Activated naive CD8-positive, alpha-beta T cell treated with anti-CD3 and anti-CD28 coated beads for 36 hours (primary cell): Measurements from ENCODE around the gene ARID1B. TPM values are rescaled to one million over a fixed set of nuclear protein-coding genes. Genes with fewer than 3 reads are reported as not detected.

Experiments
- DNase-seq: peaks from one replicate; pipeline ENCODE4 v3.0.0; 2021
- H3K27ac Mint-ChIP-seq: one replicate; pipeline ENCODE4 v1.8.0; 2022; ENCODE audit warnings: mild to moderate bottlenecking, moderate library complexity, mixed read lengths
- H3K27me3 Mint-ChIP-seq: one replicate; pipeline ENCODE4 v1.8.0; 2022; ENCODE audit warnings: mild to moderate bottlenecking, mixed read lengths
- H3K36me3 Mint-ChIP-seq: one replicate; pipeline ENCODE4 v1.8.0; 2021; ENCODE audit warnings: mild to moderate bottlenecking, mixed read lengths
- H3K4me1 Mint-ChIP-seq: one replicate; pipeline ENCODE4 v1.8.0; 2021; ENCODE audit warnings: mixed read lengths
- H3K4me3 Mint-ChIP-seq: one replicate; pipeline ENCODE4 v1.8.0; 2022; ENCODE audit warnings: mild to moderate bottlenecking, moderate library complexity, mixed read lengths
- H3K9me3 Mint-ChIP-seq: one replicate; pipeline ENCODE4 v1.8.0; 2022; ENCODE audit warnings: mixed read lengths
- total RNA-seq, 2 experiments: library from RNA; stranded (reverse); gene quantifications; one replicate each; pipeline ENCODE4 v1.2.3, GENCODE V29; 2021

The ARID1B gene
- total RNA-seq, 2 experiments from 2014 or later: 40.6 to 41.5 TPM

GRCh38 chr6:156822747-156823206 is 45.6 kb downstream of the ARID1B start:
- Mint-ChIP-seq H3K36me3 (peaks cover 8% of the 10 kb centered on the region), H3K27me3 (no peaks in the 10 kb centered on the region), H3K4me3 (no peak overlapping the region), H3K4me1 (peaks cover 72% of the 10 kb centered on the region), H3K27ac (no peak overlapping the region), H3K9me3 (no peaks in the 10 kb centered on the region)
- no peak for DNase-seq

- Mint-ChIP-seq H3K9me3 (no peaks in the 10 kb centered on the region), H3K4me3 (no peak overlapping the region), H3K36me3 (peaks cover 9% of the 10 kb centered on the region), H3K4me1 (peaks cover 77% of the 10 kb centered on the region), H3K27ac (no peak overlapping the region), H3K27me3 (no peaks in the 10 kb centered on the region)
- DNase-seq: no peak
These were observed 47.0 kb downstream of the ARID1B start for GRCh38 chr6:156824142-156824541.

DNA sequence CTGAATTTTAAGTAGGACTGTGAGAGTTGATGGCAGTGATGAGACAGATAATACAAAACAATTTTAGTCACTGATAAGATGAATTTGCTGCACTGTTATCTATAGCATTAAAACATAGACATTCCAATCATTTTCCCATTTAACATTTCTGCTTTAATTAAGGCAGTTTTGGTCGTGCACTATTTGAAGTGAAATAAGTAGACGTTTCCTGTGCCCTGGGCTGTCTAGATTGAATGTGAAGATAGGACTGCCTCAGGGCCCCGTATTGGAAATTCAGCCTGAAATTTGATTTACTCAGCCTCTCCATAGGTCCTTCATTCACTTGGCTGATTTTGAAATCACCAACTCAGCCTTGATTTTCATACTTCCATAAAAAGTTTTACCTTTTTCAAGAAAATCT is 48.3 kb downstream of the ARID1B start:
- no peak overlapping the region for H3K27ac Mint-ChIP-seq
- H3K27me3 Mint-ChIP-seq: no peaks in the 10 kb centered on the region
- H3K4me1 Mint-ChIP-seq: peaks cover 69% of the 10 kb centered on the region
- peaks cover 15% of the 10 kb centered on the region for H3K36me3 Mint-ChIP-seq
- no peak overlapping the region for H3K4me3 Mint-ChIP-seq
- DNase-seq: no peak
- H3K9me3 Mint-ChIP-seq: no peaks in the 10 kb centered on the region

- Mint-ChIP-seq H3K27me3 (no peaks in the 10 kb centered on the region), H3K36me3 (peaks cover 14% of the 10 kb centered on the region), H3K9me3 (no peaks in the 10 kb centered on the region), H3K4me1 (peaks cover 66% of the 10 kb centered on the region), H3K27ac (no peak overlapping the region), H3K4me3 (no peak overlapping the region)
- no peak for DNase-seq
These were observed 49.2 kb downstream of the ARID1B start for GRCh38 chr6:156826290-156826955.

DNA sequence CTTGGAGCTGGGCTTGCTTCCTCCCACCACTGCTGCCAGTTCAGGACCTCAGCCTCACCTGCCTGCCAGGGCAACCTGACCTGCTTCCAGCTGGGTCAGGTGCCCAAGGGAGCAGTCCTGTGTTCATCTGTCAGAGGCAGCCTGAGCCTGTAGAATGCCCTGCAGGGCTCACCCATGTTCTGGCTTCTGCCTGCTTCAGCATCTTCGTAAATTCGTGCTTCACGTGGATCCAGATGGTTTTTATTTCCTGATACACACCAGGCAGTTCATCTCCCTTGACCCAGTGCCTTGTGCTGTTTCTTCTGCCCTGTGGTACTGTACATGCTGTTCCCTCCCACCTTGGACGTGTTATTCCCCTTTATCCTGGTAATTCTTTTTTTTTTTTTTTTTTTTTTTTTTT is 50.2 kb downstream of the ARID1B start:
- Mint-ChIP-seq H3K27me3 (no peaks in the 10 kb centered on the region), H3K27ac (no peak overlapping the region), H3K36me3 (peaks cover 17% of the 10 kb centered on the region), H3K9me3 (no peaks in the 10 kb centered on the region), H3K4me3 (no peak overlapping the region), H3K4me1 (peaks cover 65% of the 10 kb centered on the region)
- DNase-seq: no peak

GRCh38 chr6:156828280-156828703 is 51.1 kb downstream of the ARID1B start:
- Mint-ChIP-seq H3K4me1 (peaks cover 60% of the 10 kb centered on the region), H3K36me3 (peaks cover 20% of the 10 kb centered on the region), H3K27me3 (no peaks in the 10 kb centered on the region), H3K9me3 (no peaks in the 10 kb centered on the region), H3K27ac (no peak overlapping the region), H3K4me3 (no peak overlapping the region)
- DNase-seq: peak; percentile 18

GRCh38 chr6:156830126-156830525 is 52.9 kb downstream of the ARID1B start:
- H3K4me3 Mint-ChIP-seq: no peak overlapping the region
- H3K9me3 Mint-ChIP-seq: no peaks in the 10 kb centered on the region
- peaks cover 51% of the 10 kb centered on the region for H3K4me1 Mint-ChIP-seq
- H3K27ac Mint-ChIP-seq: no peak overlapping the region
- H3K36me3 Mint-ChIP-seq: peaks cover 20% of the 10 kb centered on the region
- DNase-seq: no peak
- no peaks in the 10 kb centered on the region for H3K27me3 Mint-ChIP-seq

- no peak for DNase-seq
- peaks cover 26% of the 10 kb centered on the region for H3K36me3 Mint-ChIP-seq
- peaks cover 40% of the 10 kb centered on the region for H3K4me1 Mint-ChIP-seq
- no peaks in the 10 kb centered on the region for H3K27me3 Mint-ChIP-seq
- H3K27ac Mint-ChIP-seq: no peak overlapping the region
- no peak overlapping the region for H3K4me3 Mint-ChIP-seq
- H3K9me3 Mint-ChIP-seq: no peaks in the 10 kb centered on the region
These were observed 55.1 kb downstream of the ARID1B start for GRCh38 chr6:156832231-156832647.

DNA sequence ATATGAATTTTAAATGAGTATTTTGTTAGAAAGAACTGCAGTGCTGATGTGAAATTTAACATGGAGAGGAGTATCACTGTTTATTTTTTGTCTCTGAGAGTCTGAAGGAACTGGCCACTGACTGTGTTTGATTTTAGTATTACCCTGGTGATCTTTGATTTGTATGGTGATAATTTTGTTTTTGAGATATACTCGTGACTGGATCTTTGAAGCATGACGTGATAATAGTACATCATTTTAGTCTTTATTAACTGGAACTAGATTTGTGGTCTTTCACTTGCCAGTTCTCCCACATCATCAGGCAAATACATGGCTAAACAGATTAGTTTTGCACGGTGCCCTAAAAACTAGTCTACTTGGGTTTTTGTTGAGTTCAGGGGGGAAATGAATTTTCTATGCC is 55.5 kb downstream of the ARID1B start:
- no peaks in the 10 kb centered on the region for H3K9me3 Mint-ChIP-seq
- peaks cover 29% of the 10 kb centered on the region for H3K36me3 Mint-ChIP-seq
- DNase-seq: no peak
- H3K27ac Mint-ChIP-seq: no peak overlapping the region
- H3K4me1 Mint-ChIP-seq: peaks cover 37% of the 10 kb centered on the region
- no peak overlapping the region for H3K4me3 Mint-ChIP-seq
- H3K27me3 Mint-ChIP-seq: no peaks in the 10 kb centered on the region

DNA sequence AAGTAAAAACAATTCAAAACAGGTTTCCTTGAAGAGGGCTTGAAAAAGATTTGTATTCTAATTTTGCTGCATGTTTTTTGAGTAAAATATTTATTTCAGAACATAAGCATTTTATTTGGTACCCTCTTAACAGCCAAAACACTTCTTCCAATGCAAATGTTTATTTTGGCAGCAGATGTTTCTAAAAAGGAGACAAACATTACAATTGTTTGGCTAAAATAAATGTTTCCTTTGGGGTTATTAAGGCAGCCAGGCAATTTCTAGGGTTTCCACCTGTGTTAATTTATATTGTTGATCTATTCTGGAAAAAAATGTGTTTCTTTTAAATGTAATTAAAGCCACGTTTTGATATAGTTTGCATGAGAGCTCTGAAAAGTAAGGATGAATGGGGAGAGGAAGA is 56.6 kb downstream of the ARID1B start:
- Mint-ChIP-seq H3K4me3 (no peak overlapping the region), H3K27me3 (no peaks in the 10 kb centered on the region), H3K36me3 (peaks cover 29% of the 10 kb centered on the region), H3K9me3 (no peaks in the 10 kb centered on the region), H3K4me1 (peaks cover 29% of the 10 kb centered on the region), H3K27ac (no peak overlapping the region)
- no peak for DNase-seq

DNA sequence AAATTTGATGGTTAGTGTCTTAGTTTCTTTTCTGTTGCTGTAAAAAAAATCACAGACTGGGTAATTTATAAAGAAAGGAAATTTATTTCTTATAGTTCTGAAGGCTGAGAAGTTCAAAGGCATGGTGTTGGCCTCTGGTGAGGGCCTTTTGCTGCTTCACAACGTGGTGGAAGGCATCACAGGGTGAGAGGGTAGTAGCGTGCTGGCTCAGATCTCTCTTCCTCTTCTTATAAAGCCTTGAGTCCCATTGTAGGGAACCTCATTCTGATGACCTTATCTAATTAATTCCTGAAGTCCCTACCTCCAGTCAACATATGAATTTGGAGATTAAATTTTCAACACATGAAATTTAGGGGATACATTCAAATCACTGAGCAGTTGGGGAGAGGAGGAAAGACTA is 62.0 kb downstream of the ARID1B start:
- no peaks in the 10 kb centered on the region for H3K27me3 Mint-ChIP-seq
- peaks cover 29% of the 10 kb centered on the region for H3K36me3 Mint-ChIP-seq
- H3K9me3 Mint-ChIP-seq: no peaks in the 10 kb centered on the region
- H3K27ac Mint-ChIP-seq: no peak overlapping the region
- H3K4me3 Mint-ChIP-seq: no peak overlapping the region
- DNase-seq: no peak
- H3K4me1 Mint-ChIP-seq: peaks cover 51% of the 10 kb centered on the region

DNA sequence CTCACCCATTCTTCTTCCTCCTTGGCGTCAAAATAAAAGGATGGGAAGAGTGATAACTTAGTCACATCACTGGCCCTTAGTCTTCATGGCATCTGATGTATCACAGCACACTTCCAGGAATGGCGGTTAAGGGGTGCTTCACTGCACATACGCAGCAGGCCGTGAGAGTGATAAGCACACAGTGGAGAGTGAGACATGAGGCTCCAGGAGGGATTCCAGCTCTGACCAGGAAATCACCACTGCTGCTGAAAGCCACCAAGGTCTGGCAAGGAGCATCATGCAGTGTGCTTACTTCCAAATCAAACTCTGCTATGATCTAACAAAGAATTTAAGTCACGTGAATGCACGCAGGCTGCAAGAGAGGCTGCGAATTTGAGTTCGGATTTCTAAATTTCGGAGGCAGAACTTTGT is 62.4 kb downstream of the ARID1B start:
- no peak for DNase-seq
- H3K4me1 Mint-ChIP-seq: peaks cover 51% of the 10 kb centered on the region
- no peaks in the 10 kb centered on the region for H3K9me3 Mint-ChIP-seq
- no peak overlapping the region for H3K27ac Mint-ChIP-seq
- H3K4me3 Mint-ChIP-seq: no peak overlapping the region
- no peaks in the 10 kb centered on the region for H3K27me3 Mint-ChIP-seq
- H3K36me3 Mint-ChIP-seq: peaks cover 29% of the 10 kb centered on the region

GRCh38 chr6:156840136-156840535 is 63.0 kb downstream of the ARID1B start:
- Mint-ChIP-seq H3K4me3 (no peak overlapping the region), H3K4me1 (peaks cover 55% of the 10 kb centered on the region), H3K36me3 (peaks cover 33% of the 10 kb centered on the region), H3K27ac (no peak overlapping the region), H3K9me3 (no peaks in the 10 kb centered on the region), H3K27me3 (no peaks in the 10 kb centered on the region)
- no peak for DNase-seq

DNA sequence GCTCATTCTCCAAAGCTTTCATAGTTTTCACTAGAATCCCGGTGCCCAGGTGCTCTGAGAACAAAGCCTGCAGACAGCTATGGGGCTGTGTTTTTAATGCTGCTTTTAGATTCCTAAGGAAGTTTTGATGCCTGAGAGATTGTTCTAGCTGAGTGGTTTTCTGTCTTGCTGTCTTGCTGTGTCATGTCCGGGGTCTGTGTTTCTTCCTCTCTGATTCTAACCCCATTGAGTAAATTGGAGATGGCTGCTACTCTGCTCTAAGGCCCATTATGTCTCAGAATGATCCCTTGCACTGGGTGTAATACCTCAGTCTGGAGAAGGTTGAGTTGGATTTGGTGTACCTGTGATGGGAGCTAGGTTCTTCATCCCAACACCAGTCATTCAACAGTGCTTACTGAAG is 63.4 kb downstream of the ARID1B start:
- H3K27ac Mint-ChIP-seq: no peak overlapping the region
- peaks cover 60% of the 10 kb centered on the region for H3K4me1 Mint-ChIP-seq
- peaks cover 35% of the 10 kb centered on the region for H3K36me3 Mint-ChIP-seq

DNA sequence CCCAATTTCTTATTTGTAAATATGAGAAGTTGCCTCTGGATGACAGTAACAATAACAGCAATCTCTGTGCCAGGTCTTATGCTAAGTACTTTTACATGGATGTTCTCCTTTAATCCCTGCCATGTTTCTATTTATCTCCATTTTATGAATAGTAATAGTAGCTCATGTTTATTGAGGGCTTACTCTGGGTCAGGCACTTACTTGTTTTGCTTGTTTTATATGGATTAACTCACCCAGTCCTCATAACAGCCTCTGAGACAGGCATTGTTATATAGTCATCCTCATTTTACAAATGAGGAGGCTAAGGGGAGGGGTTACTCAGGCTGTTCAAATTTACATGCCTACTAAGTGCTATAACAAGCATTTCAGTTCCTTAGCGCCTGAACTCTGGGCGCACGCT is 64.3 kb downstream of the ARID1B start:
- no peak overlapping the region for H3K27ac Mint-ChIP-seq
- H3K4me1 Mint-ChIP-seq: peaks cover 62% of the 10 kb centered on the region
- no peaks in the 10 kb centered on the region for H3K27me3 Mint-ChIP-seq
- DNase-seq: no peak
- no peak overlapping the region for H3K4me3 Mint-ChIP-seq
- H3K9me3 Mint-ChIP-seq: no peaks in the 10 kb centered on the region
- peaks cover 35% of the 10 kb centered on the region for H3K36me3 Mint-ChIP-seq

More for the DNA sequence above, 63.4 kb downstream of the ARID1B start:
- DNase-seq: no peak
- Mint-ChIP-seq H3K27me3 (no peaks in the 10 kb centered on the region), H3K9me3 (no peaks in the 10 kb centered on the region), H3K4me3 (no peak overlapping the region)

GRCh38 chr6:156842598-156843250 is 65.5 kb downstream of the ARID1B start:
- no peak for DNase-seq
- peaks cover 37% of the 10 kb centered on the region for H3K36me3 Mint-ChIP-seq
- H3K9me3 Mint-ChIP-seq: no peaks in the 10 kb centered on the region
- H3K4me1 Mint-ChIP-seq: peaks cover 69% of the 10 kb centered on the region
- no peaks in the 10 kb centered on the region for H3K27me3 Mint-ChIP-seq
- no peak overlapping the region for H3K27ac Mint-ChIP-seq
- no peak overlapping the region for H3K4me3 Mint-ChIP-seq
